Purkinje cell (primary cell): ENCODE measurements around the gene RNLS. TPM values are rescaled to one million over a fixed set of nuclear protein-coding genes. Genes with fewer than 3 reads are reported as not detected.

Experiments used
- polyA plus RNA-seq: library from polyadenylated mRNA; unstranded; fragments of >200 nt; fragmentation: Nextera tagmentation; gene quantifications from 2 replicates; pipeline ENCODE4 v1.2.1, GENCODE V29; 2014

Gene RNLS
- 9.4 and 12.3 TPM in 2 replicates for polyA plus RNA-seq

DNA sequence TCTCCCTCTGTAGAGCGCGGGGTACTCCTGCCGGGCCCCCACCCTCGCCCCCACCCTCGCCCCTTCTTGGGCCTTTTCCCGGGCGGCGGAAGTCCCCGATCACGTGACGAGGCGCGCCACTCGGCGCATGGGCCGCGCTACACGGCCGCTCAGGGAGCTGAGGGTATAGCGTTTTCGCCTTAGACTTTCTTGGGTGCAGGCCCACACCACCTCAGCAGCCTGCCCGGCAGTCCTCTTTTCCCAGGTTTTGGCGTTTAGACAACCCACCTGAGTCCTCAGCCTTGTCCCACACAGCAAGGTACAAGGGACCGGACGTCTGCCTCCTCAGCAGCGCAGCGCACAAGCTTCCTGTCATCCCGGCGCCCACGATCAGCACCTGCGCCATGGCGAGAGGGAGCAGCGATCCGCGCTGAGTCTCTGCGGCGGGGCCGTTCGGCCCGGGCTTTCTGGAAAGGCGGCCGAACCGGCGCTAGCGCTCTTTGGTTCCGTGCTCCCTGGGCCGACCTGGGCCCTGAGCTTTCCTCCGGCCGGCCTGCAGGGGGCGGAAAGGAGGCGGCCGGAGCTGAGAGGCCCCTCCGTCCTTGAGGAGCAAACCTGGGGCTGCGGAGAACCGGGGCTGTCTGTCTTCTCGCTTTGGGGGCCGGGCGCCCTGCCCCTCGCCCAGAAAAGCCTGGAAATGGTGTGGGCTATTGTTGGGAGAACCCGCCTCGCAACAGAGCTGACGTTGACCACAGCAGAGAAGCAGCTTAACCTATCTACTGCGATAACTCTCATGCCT lies at the start of gene RNLS:
TSS of gene RNLS (minus strand) at position 513 of the 778 bp plus-strand sequence.

GRCh38 chr10:88586462-88586861 lies 3.3 kb upstream of the RNLS start, which contains the start of gene LIPJ:
LIPJ (plus strand) TSS chr10:88586762; CDS start chr10:88590688, 3,926 bp downstream.

Other genes starting within 250 kb of the RNLS start
- not detected in 2 replicates for gene LIPJ, start 3.4 kb upstream of the RNLS start, polyA plus RNA-seq
- gene LIPF, start 81.1 kb upstream of the RNLS start, polyA plus RNA-seq = not detected in 2 replicates
- not detected in 2 replicates for gene LIPK, start 122.9 kb upstream of the RNLS start, polyA plus RNA-seq
- gene LIPN, start 176.7 kb upstream of the RNLS start, polyA plus RNA-seq = not detected in 2 replicates
- not detected in 2 replicates for gene LIPM, start 219.4 kb upstream of the RNLS start, polyA plus RNA-seq